HL-60 (cell line): ENCODE results near the gene PPIL1.

Experiments used
- DNase-seq, 2 experiments: peaks; one replicate each; pipeline ENCODE4 v3.0.0-alpha.2; 2010 to 2020; ENCODE audit warnings: low read depth in 1 of 2, low spot score in 1 of 2
- H3K27ac ChIP-seq: fragments of 250-450 bp; sonication (Bioruptor Pico); replicated peaks from 2 replicates; pipeline ENCODE4 v1.5.1; 2020; ENCODE audit warnings: mild to moderate bottlenecking, moderate library complexity
- H3K27me3 ChIP-seq: fragments of 250-450 bp; sonication (Bioruptor Pico); 2 replicates; pipeline ENCODE4 v1.5.1; 2021; ENCODE audit warnings: mild to moderate bottlenecking, moderate library complexity; ENCODE audit not compliant: insufficient read depth, poor library complexity, severe bottlenecking
- H3K4me3 ChIP-seq: replicated peaks from 2 replicates; pipeline ENCODE4 v1.5.1; 2011; ENCODE audit warnings: mild to moderate bottlenecking, control low read depth, low read length; ENCODE audit not compliant: insufficient read depth
- GABPA ChIP-seq: IDR thresholded peaks from 2 replicates; pipeline ENCODE4 v1.6.1; 2012; ENCODE audit warnings: low read depth
- POLR2AphosphoS5 ChIP-seq: IDR thresholded peaks from 2 replicates; pipeline ENCODE4 v1.6.1; 2012; ENCODE audit warnings: low read depth
- SPI1 ChIP-seq: IDR thresholded peaks from 2 replicates; pipeline ENCODE4 v1.6.1; 2012; ENCODE audit warnings: low read depth, mild to moderate bottlenecking, borderline replicate concordance
- TF ChIP-seq, protein P1 (sequence below): IDR thresholded peaks from 2 replicates; pipeline ENCODE4 v1.6.1; 2012; ENCODE audit warnings: low read depth; ENCODE audit not compliant: insufficient replicate concordance
- TF ChIP-seq, protein P2 (sequence below): IDR thresholded peaks from one replicate; pipeline ENCODE4 v1.5.1; 2011; ENCODE audit warnings: low read length, control low read depth, inconsistent platforms; ENCODE audit not compliant: insufficient read depth

The PPIL1 gene

DNA sequence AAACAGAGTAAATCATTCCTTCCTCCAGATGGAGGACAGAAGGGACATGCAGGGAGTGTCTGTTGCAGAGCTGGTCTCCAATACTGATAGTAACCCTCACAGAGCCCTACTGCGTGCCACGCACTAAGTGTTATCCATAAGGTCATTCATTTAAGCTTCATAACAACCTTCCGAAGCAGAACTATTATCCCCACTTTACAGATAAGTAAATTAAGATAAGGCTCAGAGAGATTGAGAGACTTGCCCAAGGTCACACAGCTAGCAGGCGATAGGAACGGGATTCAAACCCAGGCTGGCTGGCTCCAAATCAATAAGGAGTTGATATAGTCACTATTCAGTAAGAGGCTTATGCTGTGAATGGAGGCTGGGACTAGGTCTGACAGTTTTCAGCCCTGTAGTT is 66.0 kb downstream of the PPIL1 start:
- Histone ChIP-seq H3K27me3 (peaks cover 8% of the 10 kb centered on the region), H3K27ac (no peak overlapping the region), H3K4me3 (no peak overlapping the region)
- TF ChIP-seq SPI1 (no peak), GABPA (no peak), POLR2AphosphoS5 (no peak)
- TF ChIP-seq, protein P1, sequence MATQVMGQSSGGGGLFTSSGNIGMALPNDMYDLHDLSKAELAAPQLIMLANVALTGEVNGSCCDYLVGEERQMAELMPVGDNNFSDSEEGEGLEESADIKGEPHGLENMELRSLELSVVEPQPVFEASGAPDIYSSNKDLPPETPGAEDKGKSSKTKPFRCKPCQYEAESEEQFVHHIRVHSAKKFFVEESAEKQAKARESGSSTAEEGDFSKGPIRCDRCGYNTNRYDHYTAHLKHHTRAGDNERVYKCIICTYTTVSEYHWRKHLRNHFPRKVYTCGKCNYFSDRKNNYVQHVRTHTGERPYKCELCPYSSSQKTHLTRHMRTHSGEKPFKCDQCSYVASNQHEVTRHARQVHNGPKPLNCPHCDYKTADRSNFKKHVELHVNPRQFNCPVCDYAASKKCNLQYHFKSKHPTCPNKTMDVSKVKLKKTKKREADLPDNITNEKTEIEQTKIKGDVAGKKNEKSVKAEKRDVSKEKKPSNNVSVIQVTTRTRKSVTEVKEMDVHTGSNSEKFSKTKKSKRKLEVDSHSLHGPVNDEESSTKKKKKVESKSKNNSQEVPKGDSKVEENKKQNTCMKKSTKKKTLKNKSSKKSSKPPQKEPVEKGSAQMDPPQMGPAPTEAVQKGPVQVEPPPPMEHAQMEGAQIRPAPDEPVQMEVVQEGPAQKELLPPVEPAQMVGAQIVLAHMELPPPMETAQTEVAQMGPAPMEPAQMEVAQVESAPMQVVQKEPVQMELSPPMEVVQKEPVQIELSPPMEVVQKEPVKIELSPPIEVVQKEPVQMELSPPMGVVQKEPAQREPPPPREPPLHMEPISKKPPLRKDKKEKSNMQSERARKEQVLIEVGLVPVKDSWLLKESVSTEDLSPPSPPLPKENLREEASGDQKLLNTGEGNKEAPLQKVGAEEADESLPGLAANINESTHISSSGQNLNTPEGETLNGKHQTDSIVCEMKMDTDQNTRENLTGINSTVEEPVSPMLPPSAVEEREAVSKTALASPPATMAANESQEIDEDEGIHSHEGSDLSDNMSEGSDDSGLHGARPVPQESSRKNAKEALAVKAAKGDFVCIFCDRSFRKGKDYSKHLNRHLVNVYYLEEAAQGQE, result no peak
- TF ChIP-seq, protein P2, sequence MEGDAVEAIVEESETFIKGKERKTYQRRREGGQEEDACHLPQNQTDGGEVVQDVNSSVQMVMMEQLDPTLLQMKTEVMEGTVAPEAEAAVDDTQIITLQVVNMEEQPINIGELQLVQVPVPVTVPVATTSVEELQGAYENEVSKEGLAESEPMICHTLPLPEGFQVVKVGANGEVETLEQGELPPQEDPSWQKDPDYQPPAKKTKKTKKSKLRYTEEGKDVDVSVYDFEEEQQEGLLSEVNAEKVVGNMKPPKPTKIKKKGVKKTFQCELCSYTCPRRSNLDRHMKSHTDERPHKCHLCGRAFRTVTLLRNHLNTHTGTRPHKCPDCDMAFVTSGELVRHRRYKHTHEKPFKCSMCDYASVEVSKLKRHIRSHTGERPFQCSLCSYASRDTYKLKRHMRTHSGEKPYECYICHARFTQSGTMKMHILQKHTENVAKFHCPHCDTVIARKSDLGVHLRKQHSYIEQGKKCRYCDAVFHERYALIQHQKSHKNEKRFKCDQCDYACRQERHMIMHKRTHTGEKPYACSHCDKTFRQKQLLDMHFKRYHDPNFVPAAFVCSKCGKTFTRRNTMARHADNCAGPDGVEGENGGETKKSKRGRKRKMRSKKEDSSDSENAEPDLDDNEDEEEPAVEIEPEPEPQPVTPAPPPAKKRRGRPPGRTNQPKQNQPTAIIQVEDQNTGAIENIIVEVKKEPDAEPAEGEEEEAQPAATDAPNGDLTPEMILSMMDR, result no peak
- DNase-seq, result no peak

DNA sequence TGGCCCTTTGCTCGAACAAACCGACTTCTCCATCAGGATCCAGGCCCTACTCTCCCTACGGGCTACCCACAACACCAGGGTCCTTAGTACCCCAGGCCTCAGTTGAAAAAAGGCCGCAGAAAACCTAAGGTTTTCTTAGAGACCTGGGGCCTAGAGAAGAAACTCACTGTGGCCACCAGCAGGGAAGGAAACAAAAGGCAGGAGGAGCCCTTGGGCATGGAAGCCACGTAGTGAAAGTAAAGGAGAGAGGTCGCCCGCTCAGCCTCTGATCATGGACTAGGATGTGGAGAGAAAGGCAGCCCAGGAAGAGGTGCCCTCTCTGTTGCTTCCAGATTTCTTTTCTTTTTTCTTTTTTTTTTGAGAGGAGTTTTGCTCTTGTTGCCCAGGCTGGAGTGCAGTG is 66.9 kb downstream of the PPIL1 start:
- DNase-seq, result no peak
- TF ChIP-seq POLR2AphosphoS5 (no peak), SPI1 (no peak), GABPA (no peak)
- TF ChIP-seq, protein P2, result no peak
- TF ChIP-seq, protein P1, result no peak
- Histone ChIP-seq H3K27me3 (peaks cover 8% of the 10 kb centered on the region), H3K4me3 (no peak overlapping the region), H3K27ac (no peak overlapping the region)

DNA sequence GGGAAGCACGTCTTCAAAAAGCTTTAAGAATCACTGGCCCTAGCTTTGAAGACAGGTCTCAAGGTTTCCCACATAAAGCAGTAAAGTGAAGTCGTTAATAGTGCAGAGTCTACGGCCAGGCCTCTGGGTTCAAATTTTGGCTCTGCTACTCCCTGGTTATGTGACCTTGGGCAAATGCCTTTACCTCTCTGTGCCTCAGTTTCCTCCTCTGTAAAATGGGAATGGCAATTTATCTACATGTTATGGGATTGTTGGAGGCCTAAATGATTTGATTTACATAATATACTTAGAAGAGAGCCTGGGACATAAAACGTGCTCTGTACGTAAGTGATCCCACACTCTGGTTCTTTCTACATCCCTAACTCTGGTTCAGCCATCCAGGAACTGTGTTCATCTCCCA is 67.5 kb downstream of the PPIL1 start:
- DNase-seq, result no peak
- no peak overlapping the region for H3K4me3 ChIP-seq
- no peak overlapping the region for H3K27ac ChIP-seq
- peaks cover 8% of the 10 kb centered on the region for H3K27me3 ChIP-seq
- TF ChIP-seq POLR2AphosphoS5, result no peak
- TF ChIP-seq, protein P1, result no peak
- no peak for TF ChIP-seq SPI1

DNA sequence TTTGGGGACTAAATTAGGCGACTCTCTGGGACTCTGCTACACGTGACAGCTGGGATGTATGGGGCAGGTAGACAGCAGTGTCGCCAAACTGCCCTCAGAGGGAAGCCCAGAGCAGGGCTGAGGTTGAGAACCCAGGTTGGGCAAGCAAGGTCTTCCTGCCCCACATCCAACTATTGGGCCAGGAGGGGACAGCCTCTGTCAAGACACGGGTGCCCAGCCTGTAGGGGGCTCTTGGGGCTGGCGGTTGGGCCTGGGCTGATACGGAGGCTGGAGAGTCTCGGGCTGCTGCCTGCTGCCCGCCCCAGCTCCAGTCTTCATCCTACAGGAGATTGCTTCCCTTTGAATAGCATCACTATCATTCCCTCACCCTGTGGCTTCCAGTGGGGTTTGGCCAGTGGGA is 68.7 kb downstream of the PPIL1 start:
- DNase-seq, result no peak
- Histone ChIP-seq H3K27me3 (peaks cover 8% of the 10 kb centered on the region), H3K27ac (no peak overlapping the region), H3K4me3 (no peak overlapping the region)
- TF ChIP-seq, protein P2, result no peak
- no peak for TF ChIP-seq POLR2AphosphoS5
- TF ChIP-seq SPI1, result no peak
- TF ChIP-seq GABPA, result no peak
- TF ChIP-seq, protein P1, result no peak
